LNCAP (cell line): ENCODE measurements around the gene MAST1.

Experiments used
- TF ChIP-seq, protein P1 (sequence below): fragments of 450-650 bp; IDR thresholded peaks from 2 replicates; pipeline ENCODE4 v1.5.1; 2017; ENCODE audit warnings: mild to moderate bottlenecking

The MAST1 gene

DNA sequence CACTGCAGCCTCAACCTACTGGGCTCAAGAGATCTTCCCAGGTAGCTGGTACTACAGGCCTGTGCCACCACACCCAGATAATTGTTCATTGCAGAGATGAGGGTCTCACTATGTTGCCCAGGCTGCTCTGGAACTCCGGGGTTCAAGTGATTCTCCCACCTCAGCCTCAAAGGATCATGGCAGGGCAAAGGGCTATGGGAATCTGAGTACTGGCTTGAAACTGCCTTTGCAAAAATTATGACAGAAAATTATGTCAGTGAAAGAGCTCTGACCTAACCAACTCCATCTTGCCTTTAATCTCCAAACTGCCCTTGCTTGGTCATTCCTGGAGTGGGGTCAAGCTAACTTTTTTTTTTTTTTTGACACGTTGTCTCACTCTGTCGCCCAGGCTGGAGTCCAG is 44.3 kb downstream of the MAST1 start:
- TF ChIP-seq, protein P1, sequence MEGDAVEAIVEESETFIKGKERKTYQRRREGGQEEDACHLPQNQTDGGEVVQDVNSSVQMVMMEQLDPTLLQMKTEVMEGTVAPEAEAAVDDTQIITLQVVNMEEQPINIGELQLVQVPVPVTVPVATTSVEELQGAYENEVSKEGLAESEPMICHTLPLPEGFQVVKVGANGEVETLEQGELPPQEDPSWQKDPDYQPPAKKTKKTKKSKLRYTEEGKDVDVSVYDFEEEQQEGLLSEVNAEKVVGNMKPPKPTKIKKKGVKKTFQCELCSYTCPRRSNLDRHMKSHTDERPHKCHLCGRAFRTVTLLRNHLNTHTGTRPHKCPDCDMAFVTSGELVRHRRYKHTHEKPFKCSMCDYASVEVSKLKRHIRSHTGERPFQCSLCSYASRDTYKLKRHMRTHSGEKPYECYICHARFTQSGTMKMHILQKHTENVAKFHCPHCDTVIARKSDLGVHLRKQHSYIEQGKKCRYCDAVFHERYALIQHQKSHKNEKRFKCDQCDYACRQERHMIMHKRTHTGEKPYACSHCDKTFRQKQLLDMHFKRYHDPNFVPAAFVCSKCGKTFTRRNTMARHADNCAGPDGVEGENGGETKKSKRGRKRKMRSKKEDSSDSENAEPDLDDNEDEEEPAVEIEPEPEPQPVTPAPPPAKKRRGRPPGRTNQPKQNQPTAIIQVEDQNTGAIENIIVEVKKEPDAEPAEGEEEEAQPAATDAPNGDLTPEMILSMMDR, result no peak

DNA sequence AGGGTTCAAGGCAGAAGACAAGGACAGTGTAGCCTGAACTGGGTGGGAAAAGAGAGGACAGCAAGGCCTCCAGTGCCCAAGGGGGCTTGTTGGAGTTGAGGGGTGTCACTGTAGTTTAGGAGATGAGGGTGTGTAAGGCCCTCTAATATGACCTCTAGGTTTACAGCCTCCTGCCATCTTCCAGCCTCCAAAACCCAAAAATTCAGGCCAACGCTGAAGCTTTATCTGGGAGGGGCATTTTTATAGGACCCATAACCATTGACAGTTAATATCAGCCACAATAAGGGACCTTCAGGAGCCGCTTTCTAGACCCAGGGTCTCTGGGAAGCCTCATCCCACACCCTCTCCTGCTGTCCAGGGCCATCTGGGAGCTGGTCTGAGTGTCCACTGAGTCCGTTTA is 45.9 kb downstream of the MAST1 start:
- TF ChIP-seq, protein P1, result no peak

DNA sequence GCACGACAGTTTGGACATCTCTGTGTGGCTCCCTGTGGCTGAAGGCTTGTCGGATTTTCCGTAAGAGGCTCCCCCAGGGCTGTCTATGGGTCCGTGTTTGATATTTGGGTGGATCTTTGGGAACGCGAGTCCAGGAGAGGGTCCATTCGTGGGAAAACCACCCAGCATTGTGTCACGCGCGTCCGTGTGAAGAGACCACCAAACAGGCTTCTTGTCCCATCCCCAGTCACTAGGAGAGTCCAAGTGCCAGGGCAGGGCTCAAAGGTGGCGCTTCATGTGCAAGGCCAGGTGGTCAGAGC is 46.3 kb downstream of the MAST1 start:
- TF ChIP-seq, protein P1, result no peak

DNA sequence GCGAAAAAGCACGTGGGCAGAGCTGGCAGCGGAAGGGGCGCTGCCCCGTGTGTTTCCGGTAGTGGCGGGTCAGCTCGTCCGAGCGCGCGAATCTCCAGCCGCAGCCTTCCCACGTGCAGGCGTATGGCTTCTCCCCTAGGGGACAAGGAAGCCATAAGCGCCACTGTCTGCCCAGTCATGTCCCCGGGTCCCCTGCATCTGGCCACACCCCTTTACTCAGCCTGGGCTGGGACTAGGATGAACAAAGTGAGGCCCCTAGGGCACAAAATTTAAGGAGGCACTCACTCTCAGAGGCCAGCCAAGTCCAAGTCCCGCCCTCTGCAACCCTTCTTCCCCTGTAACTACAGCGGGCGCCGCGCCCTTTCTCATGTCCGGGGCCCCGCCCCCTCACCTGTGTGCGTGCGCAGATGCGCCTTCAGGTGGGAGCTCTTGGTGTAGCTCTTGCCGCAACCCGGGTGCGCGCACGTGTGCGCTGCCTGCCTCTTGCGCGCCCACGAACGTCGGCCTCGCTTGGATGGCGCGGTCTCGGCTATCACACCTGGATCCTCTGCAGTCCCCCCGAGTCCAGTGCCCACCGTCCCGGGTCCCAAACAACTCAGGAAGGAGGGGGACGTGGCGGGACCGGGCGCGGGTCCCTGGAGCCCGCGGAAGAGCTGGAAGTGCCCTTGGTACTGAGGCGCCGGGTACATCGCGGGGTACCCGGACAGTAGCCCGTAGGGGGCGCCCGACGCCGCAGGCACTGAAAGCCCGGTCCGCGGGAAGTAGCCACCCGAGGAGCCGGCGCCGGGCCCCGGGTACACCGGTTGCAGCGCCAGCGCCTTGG is 46.8 kb downstream of the MAST1 start:
- TF ChIP-seq, protein P1, result peak; percentile 73

DNA sequence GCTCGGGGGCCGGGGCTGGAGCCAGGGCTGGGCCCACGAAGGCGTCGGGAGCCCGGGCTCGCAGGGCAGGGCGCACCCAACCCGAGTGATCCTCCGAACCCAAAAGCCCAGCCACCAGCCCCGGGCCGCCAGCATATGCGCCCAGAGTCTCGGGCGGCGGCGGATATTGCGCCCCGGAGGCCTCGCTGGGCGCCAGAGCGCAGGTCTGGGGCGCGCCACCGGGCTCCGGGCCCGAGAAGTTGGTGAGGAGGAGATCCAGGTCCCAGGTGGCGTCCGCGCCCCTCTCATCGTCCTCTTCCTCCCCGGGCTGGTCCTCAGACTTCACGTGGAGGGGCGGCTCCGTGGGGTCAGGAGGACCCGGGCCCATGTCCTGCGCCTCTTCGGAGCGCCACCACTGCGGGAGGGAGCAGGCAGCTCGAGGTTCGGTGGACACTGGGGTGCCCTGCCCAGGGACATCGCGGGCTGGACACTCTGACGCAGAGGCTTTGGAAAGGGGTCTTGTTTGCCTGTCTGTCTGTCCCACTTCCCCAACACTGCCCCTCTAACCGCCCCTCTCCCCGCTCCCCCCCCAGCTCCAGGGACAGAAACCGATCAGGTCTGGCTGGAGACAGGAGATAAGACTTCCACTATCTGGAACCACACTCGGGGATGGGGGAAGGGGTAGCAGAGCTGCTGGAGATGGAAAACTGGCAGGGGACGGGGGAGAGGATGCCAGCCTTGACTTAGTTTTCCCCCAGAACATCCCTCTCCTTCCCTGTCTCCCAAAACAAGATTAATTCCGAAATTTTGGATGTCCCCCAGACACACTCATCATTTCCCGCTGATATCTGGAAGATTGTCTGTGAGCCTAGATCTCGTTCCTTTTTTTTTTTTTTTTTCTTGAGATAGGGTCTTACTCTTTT is 47.7 kb downstream of the MAST1 start:
- TF ChIP-seq, protein P1, result peak; percentile 6; the same call in 1 of the 2 replicates

DNA sequence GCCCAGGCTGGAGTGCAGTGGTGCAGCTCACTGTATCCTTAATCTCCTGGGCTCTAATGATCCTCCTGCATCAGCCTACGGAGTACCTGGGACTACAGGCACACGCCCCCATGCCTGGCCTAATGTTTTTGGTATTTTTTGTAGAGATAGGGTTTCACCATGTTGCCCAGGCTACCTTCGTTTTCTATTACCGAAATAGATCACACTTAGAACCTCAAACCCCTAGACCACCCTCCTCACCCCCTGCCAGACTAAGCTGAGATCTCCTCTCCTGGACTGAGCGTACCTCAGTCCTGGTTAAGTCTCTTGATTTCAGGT is 48.3 kb downstream of the MAST1 start:
- TF ChIP-seq, protein P1, result no peak

DNA sequence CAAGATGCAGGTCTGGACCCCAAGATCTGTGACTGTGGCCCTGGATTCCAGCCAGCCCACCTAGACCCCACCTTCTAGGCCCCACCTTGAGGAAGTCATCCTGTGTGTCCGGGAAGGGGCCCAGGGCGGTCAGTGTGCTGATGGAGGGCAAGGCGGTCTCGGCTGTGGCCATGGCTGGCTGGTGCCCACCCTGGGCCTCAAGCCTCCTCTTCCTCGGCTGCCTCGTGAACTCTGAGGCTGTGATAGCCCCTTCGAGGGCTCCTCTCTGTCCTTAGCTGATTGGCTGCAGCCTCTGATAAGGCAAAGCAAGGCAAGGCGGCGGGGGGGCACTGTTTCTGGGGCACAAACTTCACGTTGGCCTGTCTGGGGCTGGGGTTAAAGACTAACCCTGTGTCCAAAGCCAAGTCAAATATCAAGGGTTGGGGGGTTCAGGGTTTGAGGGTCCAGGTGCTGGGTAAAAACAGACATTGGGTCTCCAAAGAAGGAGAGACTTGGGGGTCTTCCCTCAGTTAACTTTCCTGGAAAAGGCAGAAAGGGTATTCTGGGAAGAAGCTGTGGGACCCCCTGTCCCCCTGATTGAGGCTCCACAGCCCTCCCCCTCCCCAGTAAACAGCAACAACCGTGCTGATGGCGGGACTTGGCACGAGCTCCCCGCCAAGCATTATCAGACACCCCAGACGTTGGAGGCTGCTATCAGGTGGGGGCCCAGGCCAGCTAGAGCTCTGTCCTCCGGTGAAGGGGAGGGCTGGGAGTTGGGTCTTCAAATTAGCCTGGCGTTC is 48.8 kb downstream of the MAST1 start, which contains the start of gene KLF1:
KLF1 (minus strand) TSS at position 233 of the 779 bp plus-strand sequence; CDS start at position 172, 61 bp downstream.
- TF ChIP-seq, protein P1, result no peak
